Mesothelial cell of epicardium (in vitro differentiated cells): ENCODE data around the gene CYRIA. TPM values are rescaled to one million over a fixed set of nuclear protein-coding genes. Genes with fewer than 3 reads are reported as not detected.

ENCODE experiments used
- DNase-seq, 2 experiments: peaks; one replicate each; pipeline ENCODE4 v3.0.0; 2021; ENCODE audit warnings: low spot score in 2 of 2; ENCODE audit not compliant: unreplicated experiment in 2 of 2
- H3K27ac Mint-ChIP-seq: 2 replicates; pipeline ENCODE4 v1.8.0; 2021; ENCODE audit warnings: mixed read lengths
- H3K27me3 Mint-ChIP-seq: 2 replicates; pipeline ENCODE4 v1.8.0; 2021; ENCODE audit warnings: low read depth, mixed read lengths
- H3K36me3 Mint-ChIP-seq: 2 replicates; pipeline ENCODE4 v1.8.0; 2021; ENCODE audit warnings: mixed read lengths
- H3K4me1 Mint-ChIP-seq: 2 replicates; pipeline ENCODE4 v1.8.0; 2021; ENCODE audit warnings: mixed read lengths
- H3K4me3 Mint-ChIP-seq: 2 replicates; pipeline ENCODE4 v1.8.0; 2021; ENCODE audit warnings: mild to moderate bottlenecking, moderate library complexity, mixed read lengths
- H3K9me3 Mint-ChIP-seq: 2 replicates; pipeline ENCODE4 v1.8.0; 2021; ENCODE audit warnings: mixed read lengths
- CTCF ChIP-seq: fragments of 200-600 bp; sonication (generic); IDR thresholded peaks from one replicate; pipeline ENCODE4 v1.5.0; 2021; ENCODE audit warnings: antibody characterized with exemption; ENCODE audit not compliant: unreplicated experiment
- total RNA-seq: library from RNA; stranded (reverse); gene quantifications from 3 replicates; pipeline ENCODE4 v1.2.1, GENCODE V29; 2021

CYRIA gene
- total RNA-seq, 1 donor from 2014 or later = 4.0 TPM

- H3K9me3 Mint-ChIP-seq = no peaks in the 10 kb centered on the region
- no peaks in the 10 kb centered on the region for H3K27me3 Mint-ChIP-seq
- H3K36me3 Mint-ChIP-seq = no peaks in the 10 kb centered on the region
- no peak overlapping the region for H3K4me3 Mint-ChIP-seq
- no peak overlapping the region for H3K27ac Mint-ChIP-seq
- H3K4me1 Mint-ChIP-seq = peaks cover 10% of the 10 kb centered on the region
- no peak for DNase-seq
- TF ChIP-seq CTCF = no peak
Observed at GRCh38 chr2:16638946-16639345, 26.7 kb downstream of the CYRIA start.

GRCh38 chr2:16637304-16637703 lies 28.3 kb downstream of the CYRIA start:
- no peak for TF ChIP-seq CTCF
- no peak overlapping the region for H3K27ac Mint-ChIP-seq
- peaks cover 10% of the 10 kb centered on the region for H3K4me1 Mint-ChIP-seq
- H3K27me3 Mint-ChIP-seq = no peaks in the 10 kb centered on the region
- H3K36me3 Mint-ChIP-seq = no peaks in the 10 kb centered on the region
- H3K4me3 Mint-ChIP-seq = no peak overlapping the region
- DNase-seq = no peak
- H3K9me3 Mint-ChIP-seq = no peaks in the 10 kb centered on the region

- no peaks in the 10 kb centered on the region for H3K27me3 Mint-ChIP-seq
- peaks cover 10% of the 10 kb centered on the region for H3K4me1 Mint-ChIP-seq
- TF ChIP-seq CTCF = no peak
- H3K9me3 Mint-ChIP-seq = no peaks in the 10 kb centered on the region
- H3K4me3 Mint-ChIP-seq = no peak overlapping the region
- DNase-seq = no peak
- H3K27ac Mint-ChIP-seq = no peak overlapping the region
- H3K36me3 Mint-ChIP-seq = no peaks in the 10 kb centered on the region
Observed at GRCh38 chr2:16635791-16636699, 29.6 kb downstream of the CYRIA start.

DNA sequence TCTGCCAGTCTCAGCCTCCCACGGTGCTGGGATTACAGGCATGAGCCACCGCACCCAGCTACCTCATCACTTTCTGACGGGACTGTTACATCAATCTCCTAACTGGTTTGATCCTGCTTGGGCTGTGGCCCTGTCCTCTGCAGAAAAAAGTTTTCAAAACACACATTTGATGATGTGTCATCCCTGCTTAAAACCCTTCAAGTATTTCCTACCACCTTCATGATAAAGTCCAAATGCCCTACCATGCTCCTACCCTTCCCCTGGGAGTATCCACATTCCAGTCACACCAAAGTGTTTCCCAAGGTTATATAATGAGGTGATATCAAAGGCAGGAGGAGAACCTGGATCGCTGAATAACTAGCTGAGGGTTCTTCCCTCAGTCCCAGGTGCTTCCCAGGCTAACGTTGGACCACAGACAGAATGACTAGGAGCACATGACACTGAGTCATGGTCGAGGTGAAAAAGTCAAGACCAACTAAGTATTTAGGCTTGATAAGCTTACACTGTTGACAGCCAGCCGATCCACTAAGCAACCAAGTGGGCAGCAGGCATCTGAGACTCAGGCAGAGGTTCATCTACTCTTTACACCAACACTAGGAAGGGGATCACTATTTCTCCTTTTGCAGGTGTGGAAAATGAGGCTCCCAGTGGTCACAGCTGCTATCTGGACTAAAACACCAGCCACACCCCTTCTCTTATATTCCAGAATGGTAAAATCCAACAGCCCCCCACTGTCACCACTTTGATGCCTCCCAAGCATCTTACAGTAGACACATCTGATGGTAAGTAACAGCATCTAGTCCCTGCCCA lies 31.8 kb downstream of the CYRIA start:
- Mint-ChIP-seq H3K27me3 (no peaks in the 10 kb centered on the region), H3K4me1 (peaks cover 8% of the 10 kb centered on the region), H3K9me3 (no peaks in the 10 kb centered on the region), H3K27ac (no peak overlapping the region), H3K36me3 (no peaks in the 10 kb centered on the region), H3K4me3 (no peak overlapping the region)
- DNase-seq = no peak
- TF ChIP-seq CTCF = no peak

DNA sequence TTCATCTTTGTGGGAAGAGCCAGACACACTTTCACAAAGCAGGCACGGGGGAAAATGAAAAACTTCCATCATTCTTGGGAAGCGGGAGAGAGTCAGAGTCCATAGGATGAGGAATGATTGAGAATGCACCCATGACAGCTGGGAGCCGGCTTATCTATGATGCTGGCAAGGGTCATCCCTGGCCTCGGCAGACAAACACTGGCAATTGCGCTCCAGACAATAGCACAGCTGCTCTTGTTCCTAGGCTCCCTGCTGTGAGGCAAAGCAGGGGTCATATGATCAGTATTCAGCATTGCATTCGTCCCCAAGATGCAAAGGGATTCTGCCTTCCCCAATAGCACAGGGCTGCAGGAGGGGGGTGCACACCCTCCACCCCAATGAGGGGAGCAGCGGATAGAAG lies 33.0 kb downstream of the CYRIA start:
- DNase-seq = no peak
- Mint-ChIP-seq H3K27ac (no peak overlapping the region), H3K4me3 (no peak overlapping the region), H3K9me3 (no peaks in the 10 kb centered on the region), H3K36me3 (no peaks in the 10 kb centered on the region), H3K4me1 (peaks cover 10% of the 10 kb centered on the region), H3K27me3 (no peaks in the 10 kb centered on the region)
- no peak for TF ChIP-seq CTCF
